NCI-H128 (cell line): Measurements from ENCODE around the gene PKN1.
A peak's percentile ranks its signal among the peaks of the same experiment; 100 is the strongest.
"Not testable (repeated sequence)": the region's sequence is repeated elsewhere in the genome, so short reads cannot be mapped to it uniquely, and the experiment has no call there.

Experiments
- DNase-seq: peaks from one replicate; lab custom pipeline; 2025; ENCODE audit not compliant: unreplicated experiment; lab: John Stamatoyannopoulos, UW

The PKN1 gene

GRCh38 chr19:14432791-14433553, at the start of gene PKN1:
PKN1 (plus strand) TSS chr19:14433306; CDS start chr19:14433522, 216 bp downstream.
- no peak for DNase-seq

GRCh38 chr19:14383661-14384555, 49.2 kb upstream of the PKN1 start:
- no peak for DNase-seq

- no peak for DNase-seq
Observed at GRCh38 chr19:14385492-14385891, 47.6 kb upstream of the PKN1 start.

- no peak for DNase-seq
Observed at GRCh38 chr19:14390548-14390947, 42.6 kb upstream of the PKN1 start.

GRCh38 chr19:14391156-14391821, 41.8 kb upstream of the PKN1 start:
- DNase-seq = no peak

GRCh38 chr19:14393329-14393728, 39.8 kb upstream of the PKN1 start:
- DNase-seq = no peak

- no peak for DNase-seq
Observed at GRCh38 chr19:14394167-14394566, 38.9 kb upstream of the PKN1 start.

GRCh38 chr19:14395262-14395661, 37.8 kb upstream of the PKN1 start:
- no peak for DNase-seq

GRCh38 chr19:14395710-14396336, 37.3 kb upstream of the PKN1 start:
- DNase-seq = no peak

GRCh38 chr19:14396730-14397129, 36.4 kb upstream of the PKN1 start:
- not testable (repeated sequence) for DNase-seq

- DNase-seq = not testable (repeated sequence)
Observed at GRCh38 chr19:14397168-14397567, 35.9 kb upstream of the PKN1 start.

- no peak for DNase-seq
Observed at GRCh38 chr19:14400951-14401431, 32.1 kb upstream of the PKN1 start.

- DNase-seq = no peak
Observed at GRCh38 chr19:14401468-14402195, 31.5 kb upstream of the PKN1 start.

GRCh38 chr19:14402332-14403144, 30.6 kb upstream of the PKN1 start:
- DNase-seq = no peak

- not testable (repeated sequence) for DNase-seq
Observed at GRCh38 chr19:14403145-14403930, 29.8 kb upstream of the PKN1 start.

- DNase-seq = peak; percentile 19
Observed at GRCh38 chr19:14404312-14404711, 28.8 kb upstream of the PKN1 start.

- DNase-seq = no peak
Observed at GRCh38 chr19:14405380-14405757, 27.7 kb upstream of the PKN1 start.

- DNase-seq = peak; percentile 13
Observed at GRCh38 chr19:14405758-14406644, 27.1 kb upstream of the PKN1 start.
